Spleen (tissue), 11 donors: ENCODE results near the gene CHAF1B. TPM values are rescaled to one million over a fixed set of nuclear protein-coding genes. Genes with fewer than 3 reads are reported as not detected.
"Not testable (repeated sequence)": the region's sequence is repeated elsewhere in the genome, so short reads cannot be mapped to it uniquely, and the experiment has no call there.

ENCODE experiments used
- DNase-seq: peaks from one replicate; pipeline ENCODE4 v3.0.0-alpha.2; 2020
- H3K27ac ChIP-seq, 8 donors: fragments of 200-600 bp; sonication (generic) in 7 of 8; 1 replicate in 4 of 8; 2 replicates in 4 of 8; pipeline versions ENCODE4 v1.5.0 to v1.8.0; 2016 to 2021; ENCODE audit warnings: inconsistent platforms in 4 of 8, mild to moderate bottlenecking in 4 of 8, moderate library complexity in 1 of 8
- H3K27me3 ChIP-seq, 7 donors: fragments of 200-600 bp; sonication (generic) in 6 of 7; replicated peaks in 1 of 7; 1 replicate in 4 of 7; 2 replicates in 3 of 7; pipeline versions ENCODE4 v1.5.0 to v1.8.0; 2016 to 2021; ENCODE audit warnings: inconsistent platforms in 3 of 7, mild to moderate bottlenecking in 1 of 7
- H3K36me3 ChIP-seq, 6 donors: fragments of 200-600 bp; sonication (generic) in 5 of 6; 1 replicate in 4 of 6; 2 replicates in 2 of 6; pipeline versions ENCODE4 v1.5.0 to v1.8.0; 2016 to 2021; ENCODE audit warnings: inconsistent platforms in 2 of 6
- H3K4me1 ChIP-seq, 6 donors: fragments of 200-600 bp; sonication (generic) in 5 of 6; 1 replicate in 3 of 6; 2 replicates in 3 of 6; pipeline versions ENCODE4 v1.5.0 to v1.8.0; 2016 to 2021; ENCODE audit warnings: inconsistent platforms in 3 of 6
- H3K4me3 ChIP-seq, 8 donors: fragments of 200-600 bp; sonication (generic) in 7 of 8; 1 replicate in 4 of 8; 2 replicates in 4 of 8; pipeline versions ENCODE4 v1.5.0 to v1.8.0; 2016 to 2021; ENCODE audit warnings: inconsistent platforms in 4 of 8, mild to moderate bottlenecking in 4 of 8, moderate library complexity in 2 of 8
- H3K9me3 ChIP-seq, 8 donors: fragments of 200-600 bp; sonication (generic) in 7 of 8; 1 replicate in 4 of 8; 2 replicates in 4 of 8; pipeline versions ENCODE4 v1.5.0 to v1.8.0; 2016 to 2021; ENCODE audit warnings: inconsistent platforms in 4 of 8
- POLR2A ChIP-seq, 3 donors: fragments of 450-650 bp; IDR thresholded peaks; one replicate each; pipeline ENCODE4 v1.5.1; 2017; ENCODE audit warnings: antibody characterized with exemption in 3 of 3, mild to moderate bottlenecking in 1 of 3
- POLR2AphosphoS5 ChIP-seq, 3 donors: sonication (generic); formaldehyde crosslinking; IDR thresholded peaks; one replicate each; pipeline ENCODE4 v1.5.1; 2017; ENCODE audit warnings: antibody characterized with exemption in 3 of 3
- WGBS, 5 donors: extraction: QIAGEN DNeasy Blood & Tissue Kit in 3 of 5; methylation state at CpG; one replicate each; pipeline versions ENCODE4 v1.1.5 to v1.1.7; 2013 to 2018; 5-methylcytosine and 5-hydroxymethylcytosine counted together
- intact Hi-C: fragments of 100-400 bp; cut with DNase I; formaldehyde crosslinking; loops from one replicate; pipeline ENCODE4 v1.15.0; 2023; ENCODE audit warnings: low total_unique reads
- polyA plus RNA-seq, 3 donors: library from polyadenylated mRNA; stranded (reverse); fragments of 200-250 nt; gene quantifications; one replicate each; pipeline ENCODE4 v1.2.1, GENCODE V29; 2013
- total RNA-seq, 7 donors: library from RNA; depleted of rRNA in 3 of 7; stranded (reverse); fragments of >200 nt in 3 of 7; fragmentation: NEBNext Ultra II Directional in 4 of 7; extraction: Animal tissue kit (Norgen Biotek cat#: 25700) in 4 of 7; gene quantifications; one replicate each; pipeline versions ENCODE4 v1.1.0 to v1.2.1, GENCODE V29; 2016 to 2021
- TF ChIP-seq, protein P1 (sequence below), 11 experiments: fragments of 200-600 bp in 7 of 11; fragments of 450-650 bp in 4 of 11; sonication (generic) in 4 of 11; IDR thresholded peaks in 8 of 11; conservative IDR thresholded peaks in 3 of 11; 1 replicate in 7 of 11; 2 replicates in 4 of 11; pipeline versions ENCODE4 v1.4.0 to v1.8.0; 2016 to 2021; ENCODE audit warnings: antibody characterized with exemption in 11 of 11, inconsistent platforms in 4 of 11, mild to moderate bottlenecking in 1 of 11
- donor health status: healthy with polysubstance abuse.
- donor health status: DM: no; HTN: no; CAD: no; lungs with moderate emphysema.
- donor health status: DM: no; HTN: no; CAD: no.
- donor health status: Bipolar disorder and iron deficiency.
- donor health status: healthy.
- donor health status: DM: no; HTN: no; CAD: no.
- donor health status: DM: yes; HTN: yes; CAD: no.

CHAF1B gene
- total and polyA plus RNA-seq, 10 donors, result 0.51 to 3.7 (median 1.4) TPM

DNA sequence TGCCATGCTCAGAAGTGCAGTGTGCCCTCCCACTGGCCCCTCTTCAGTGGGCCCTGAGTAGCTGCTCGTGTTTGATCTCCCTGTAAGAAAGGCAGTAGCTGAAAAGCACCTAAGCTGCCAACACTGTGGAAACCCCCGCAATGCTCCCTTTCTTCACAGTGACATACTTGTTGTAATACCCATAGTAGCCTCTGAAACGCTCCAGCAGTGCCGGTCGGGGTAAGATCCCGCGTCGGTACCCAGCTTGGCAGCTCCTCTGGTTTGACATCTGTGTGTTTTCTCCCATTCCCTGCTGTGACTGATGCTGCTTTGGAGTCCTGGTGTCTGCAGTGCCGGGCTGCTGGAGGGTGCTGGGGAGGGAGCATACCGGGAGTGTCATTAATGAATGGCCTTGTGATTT lies 3.6 kb downstream of the CHAF1B start:
- Histone ChIP-seq H3K9me3 (peaks cover 0 to 4% (median 0%) of the 10 kb centered on the region in 8 donors), H3K27ac (no peak overlapping the region), H3K36me3 (peaks cover 0 to 19% (median 0%) of the 10 kb centered on the region in 6 donors), H3K27me3 (no peaks in the 10 kb centered on the region), H3K4me3 (no peak overlapping the region), H3K4me1 (peaks cover 0 to 18% (median 12%) of the 10 kb centered on the region in 6 donors)
- no peak for DNase-seq
- TF ChIP-seq POLR2A (IDR thresholded peaks at IDR 0.05) (no peak), POLR2AphosphoS5 (IDR thresholded peaks at IDR 0.05) (no peak)
- TF ChIP-seq, protein P1, sequence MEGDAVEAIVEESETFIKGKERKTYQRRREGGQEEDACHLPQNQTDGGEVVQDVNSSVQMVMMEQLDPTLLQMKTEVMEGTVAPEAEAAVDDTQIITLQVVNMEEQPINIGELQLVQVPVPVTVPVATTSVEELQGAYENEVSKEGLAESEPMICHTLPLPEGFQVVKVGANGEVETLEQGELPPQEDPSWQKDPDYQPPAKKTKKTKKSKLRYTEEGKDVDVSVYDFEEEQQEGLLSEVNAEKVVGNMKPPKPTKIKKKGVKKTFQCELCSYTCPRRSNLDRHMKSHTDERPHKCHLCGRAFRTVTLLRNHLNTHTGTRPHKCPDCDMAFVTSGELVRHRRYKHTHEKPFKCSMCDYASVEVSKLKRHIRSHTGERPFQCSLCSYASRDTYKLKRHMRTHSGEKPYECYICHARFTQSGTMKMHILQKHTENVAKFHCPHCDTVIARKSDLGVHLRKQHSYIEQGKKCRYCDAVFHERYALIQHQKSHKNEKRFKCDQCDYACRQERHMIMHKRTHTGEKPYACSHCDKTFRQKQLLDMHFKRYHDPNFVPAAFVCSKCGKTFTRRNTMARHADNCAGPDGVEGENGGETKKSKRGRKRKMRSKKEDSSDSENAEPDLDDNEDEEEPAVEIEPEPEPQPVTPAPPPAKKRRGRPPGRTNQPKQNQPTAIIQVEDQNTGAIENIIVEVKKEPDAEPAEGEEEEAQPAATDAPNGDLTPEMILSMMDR (IDR thresholded peaks at IDR 0.05 in 8 of 11, conservative IDR thresholded peaks at IDR 0.05 in 3 of 11), result no peak
- intact Hi-C loops, result no loop called here
- WGBS, 5 donors, result 57 to 85% (median 82%) methylated on average over 8 to 10 of the region's 10 CpGs

DNA sequence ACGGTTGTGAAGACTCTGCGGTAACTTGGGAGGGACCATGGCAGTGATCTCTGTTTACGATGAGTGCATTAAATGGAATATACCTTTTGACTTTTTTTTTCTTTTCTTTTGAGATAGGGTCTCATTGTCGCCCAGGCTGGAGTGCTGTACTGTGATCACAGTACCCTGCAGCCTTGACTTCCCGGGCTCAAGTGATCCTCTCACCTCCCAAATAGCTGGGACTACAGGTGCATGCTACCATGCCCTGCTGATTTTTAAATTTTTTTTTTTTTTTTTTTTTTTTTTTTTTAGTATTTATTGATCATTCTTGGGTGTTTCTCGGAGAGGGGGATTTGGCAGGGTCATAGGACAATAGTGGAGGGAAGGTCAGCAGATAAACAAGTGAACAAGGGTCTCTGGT lies 6.5 kb downstream of the CHAF1B start:
- DNase-seq, H3K4me1 ChIP-seq, H3K9me3 ChIP-seq, H3K4me3 ChIP-seq, intact Hi-C loops, H3K27ac ChIP-seq, H3K27me3 ChIP-seq: not testable (repeated sequence)
- peaks cover 0 to 42% (median 0%) of the 10 kb centered on the region in 6 donors for H3K36me3 ChIP-seq
- 96 to 98% (median 97%) methylated on average over 5 to 6 of the region's 6 CpGs for WGBS, 5 donors

DNA sequence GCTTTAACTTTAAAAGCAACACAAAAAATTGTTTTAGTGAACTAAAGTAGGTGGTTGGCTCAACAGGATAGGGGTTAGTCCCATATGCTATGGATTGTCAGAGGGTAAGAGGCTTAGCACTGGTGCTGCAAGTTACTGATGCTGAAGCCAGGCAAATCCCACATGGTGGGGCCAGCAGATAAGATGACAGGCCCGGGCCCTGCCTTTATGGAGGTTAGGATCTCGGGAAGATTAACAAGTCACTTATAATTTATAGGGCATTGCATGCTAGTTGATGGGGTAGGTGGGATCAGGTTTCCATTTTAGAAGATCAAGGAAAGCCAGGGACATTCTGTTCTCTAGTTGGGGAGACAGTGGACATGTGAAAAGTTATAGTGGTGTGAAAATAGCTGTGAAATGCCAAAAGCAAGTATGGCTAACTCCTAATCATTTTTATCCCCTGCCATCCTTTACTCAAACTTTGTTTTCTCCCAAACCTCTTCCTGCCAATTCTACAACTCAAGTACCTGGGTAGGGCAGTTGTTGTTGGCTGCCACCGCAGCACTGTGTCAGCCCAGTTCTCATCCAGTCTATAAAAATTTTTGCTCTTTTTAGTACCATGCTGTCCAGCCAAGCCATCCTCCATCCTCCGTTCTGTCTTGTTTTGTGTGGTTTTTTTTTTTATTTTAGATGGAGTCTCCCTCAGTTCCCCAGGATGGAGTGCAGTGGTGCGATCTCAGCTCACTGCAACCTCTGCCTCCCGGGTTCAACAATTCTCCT lies 10.3 kb downstream of the CHAF1B start:
- no peak overlapping the region for H3K4me3 ChIP-seq
- TF ChIP-seq, protein P1 (IDR thresholded peaks at IDR 0.05 in 8 of 11, conservative IDR thresholded peaks at IDR 0.05 in 3 of 11), result no peak
- TF ChIP-seq POLR2A (IDR thresholded peaks at IDR 0.05) (no peak), POLR2AphosphoS5 (IDR thresholded peaks at IDR 0.05) (no peak)
- H3K27me3 ChIP-seq, result no peaks in the 10 kb centered on the region
- peaks cover 0 to 4% (median 0%) of the 10 kb centered on the region in 8 donors for H3K9me3 ChIP-seq
- no peak overlapping the region for H3K27ac ChIP-seq
- intact Hi-C loops, result no loop called here
- H3K4me1 ChIP-seq, result no peaks in the 10 kb centered on the region
- WGBS, 5 donors, result 92 to 96% (median 94%) methylated on average over 6 of the region's 6 CpGs
- no peak for DNase-seq
- H3K36me3 ChIP-seq, result peaks cover 0 to 71% (median 0%) of the 10 kb centered on the region in 6 donors

DNA sequence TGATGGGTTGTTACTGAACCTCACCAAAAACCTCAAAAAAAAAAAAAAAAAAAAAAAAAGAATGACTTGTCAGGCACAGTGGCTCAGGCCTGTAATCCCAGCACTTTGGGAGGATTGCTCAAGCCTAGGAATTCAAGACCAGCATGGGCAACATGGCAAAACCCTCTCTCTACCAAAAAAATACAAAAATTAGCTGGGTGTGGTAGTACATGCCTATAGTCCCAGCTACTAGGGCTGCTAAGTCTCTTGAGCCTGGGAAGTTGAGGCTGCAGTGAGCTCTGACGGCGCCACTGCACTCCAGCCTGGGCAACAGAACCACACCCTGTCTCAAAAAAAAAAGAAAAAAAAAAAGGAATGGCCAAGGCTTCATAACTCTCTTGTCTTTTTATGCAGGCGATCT lies 11.1 kb downstream of the CHAF1B start:
- Histone ChIP-seq H3K27me3 (no peaks in the 10 kb centered on the region), H3K4me1 (no peaks in the 10 kb centered on the region), H3K9me3 (peaks cover 0 to 4% (median 0%) of the 10 kb centered on the region in 8 donors), H3K36me3 (peaks cover 0 to 76% (median 0%) of the 10 kb centered on the region in 6 donors), H3K4me3 (no peak overlapping the region), H3K27ac (no peak overlapping the region)
- intact Hi-C loops, result no loop called here
- WGBS, 5 donors, result 87 to 99% (median 93%) methylated on average over 3 of the region's 3 CpGs
- no peak for TF ChIP-seq POLR2A (IDR thresholded peaks at IDR 0.05)
- TF ChIP-seq POLR2AphosphoS5 (IDR thresholded peaks at IDR 0.05), result no peak
- TF ChIP-seq, protein P1 (IDR thresholded peaks at IDR 0.05 in 8 of 11, conservative IDR thresholded peaks at IDR 0.05 in 3 of 11), result no peak
- no peak for DNase-seq
